Activated CD8-positive, alpha-beta memory T cell treated with anti-CD3 and anti-CD28 coated beads for 4 hours (primary cell): ENCODE measurements around the gene AURKB.
"Not testable (repeated sequence)": the region's sequence is repeated elsewhere in the genome, so short reads cannot be mapped to it uniquely, and the experiment has no call there.

Experiments
- DNase-seq, 2 donors: peaks; one replicate each; pipeline ENCODE4 v3.0.0-alpha.2; 2020; ENCODE audit warnings: low read depth in 2 of 2

AURKB gene

DNA sequence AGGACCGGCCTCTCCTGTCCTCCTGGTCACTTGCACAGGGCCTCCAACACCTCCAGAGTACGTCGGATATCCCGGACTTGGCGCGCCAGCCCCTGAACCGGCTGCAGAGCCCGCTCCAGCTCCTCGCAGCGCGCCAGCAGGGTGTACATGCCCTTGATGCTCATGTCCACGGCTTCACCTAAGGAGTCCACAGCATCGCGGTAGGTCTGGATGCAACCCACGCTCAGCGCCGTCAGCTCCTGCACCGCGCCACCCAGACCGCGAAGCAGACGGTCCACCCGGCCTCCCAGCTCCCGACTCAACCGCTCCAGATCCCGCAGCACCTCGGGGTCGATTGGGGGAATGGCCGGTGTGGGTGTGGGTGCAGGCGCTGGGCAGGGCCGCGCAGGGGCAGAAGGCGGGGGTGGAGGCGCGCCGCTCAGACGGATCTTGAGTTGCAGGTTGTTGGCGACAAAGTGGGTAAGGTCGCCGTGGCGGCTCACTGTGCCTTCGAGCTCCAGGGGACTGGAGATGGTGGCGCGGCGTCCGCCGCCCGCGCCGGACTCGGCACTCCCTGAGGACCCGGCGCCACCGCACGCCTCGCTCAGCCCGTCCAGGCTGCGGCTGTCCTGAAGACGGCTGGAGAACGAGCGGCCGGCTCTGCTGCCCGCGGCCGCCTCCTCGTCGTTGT is 21.2 kb downstream of the AURKB start:
- DNase-seq: no peak

DNA sequence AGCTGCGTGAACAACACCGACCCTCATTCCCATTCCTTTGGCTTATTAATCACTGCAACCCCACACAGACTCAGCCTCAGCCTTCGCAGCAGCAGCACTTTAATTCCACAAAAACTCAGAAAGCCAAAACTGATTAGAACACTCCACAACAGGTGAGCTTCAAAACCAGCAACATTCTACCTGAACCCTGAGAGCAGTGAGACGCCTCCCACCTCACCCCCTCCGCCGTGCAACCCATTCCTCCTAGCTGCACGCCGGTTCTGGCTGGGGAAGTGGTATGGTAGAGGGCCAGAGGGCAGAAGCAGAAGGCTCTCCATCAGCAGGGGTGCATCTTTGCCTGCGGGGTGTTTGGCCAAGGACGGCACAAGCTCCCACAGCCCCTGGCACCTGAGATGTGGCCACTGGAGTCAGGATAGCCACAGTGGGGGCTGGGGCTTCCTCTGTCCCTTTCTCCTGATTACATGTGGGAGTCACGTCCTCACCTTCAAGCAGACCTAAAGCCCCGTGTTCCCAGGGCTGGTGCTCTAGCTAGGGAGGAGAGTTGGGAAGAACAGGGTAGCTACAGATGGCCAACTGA is 22.0 kb downstream of the AURKB start:
- DNase-seq: no peak

DNA sequence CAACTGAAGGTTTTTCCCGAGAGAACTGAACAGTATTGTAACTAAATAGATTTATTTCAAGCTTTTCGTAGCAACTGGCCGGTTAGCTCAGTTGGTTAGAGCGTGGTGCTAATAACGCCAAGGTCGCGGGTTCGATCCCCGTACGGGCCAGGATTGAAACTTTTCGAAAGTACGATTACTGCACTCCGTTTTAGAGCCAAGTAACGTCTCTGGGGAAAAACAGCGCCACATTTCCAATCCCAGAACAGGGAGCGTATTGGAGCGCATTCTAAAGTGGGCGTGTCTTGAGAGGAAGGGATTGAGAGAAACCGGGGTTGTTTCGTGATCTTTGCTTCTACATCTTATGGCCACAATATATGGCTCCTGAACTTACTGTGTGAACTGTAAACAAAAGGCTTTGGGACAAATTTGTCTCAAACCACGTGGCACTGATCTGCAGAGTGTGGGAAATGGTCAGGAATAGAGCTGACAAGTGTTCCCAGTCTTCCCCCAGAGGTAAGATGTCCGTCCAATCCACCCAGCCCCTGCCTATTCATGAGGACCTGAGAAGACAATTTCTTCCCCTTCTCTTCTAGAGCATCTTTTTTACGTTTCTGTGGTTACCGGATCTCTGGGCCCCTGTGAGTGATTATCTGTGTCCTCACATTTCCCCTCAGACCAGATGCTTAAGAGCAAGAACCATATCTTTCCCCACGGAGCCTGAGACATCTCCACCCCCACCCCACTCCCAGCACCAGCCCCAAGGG is 22.7 kb downstream of the AURKB start:
- peak; percentile 83 to 87 for DNase-seq

DNA sequence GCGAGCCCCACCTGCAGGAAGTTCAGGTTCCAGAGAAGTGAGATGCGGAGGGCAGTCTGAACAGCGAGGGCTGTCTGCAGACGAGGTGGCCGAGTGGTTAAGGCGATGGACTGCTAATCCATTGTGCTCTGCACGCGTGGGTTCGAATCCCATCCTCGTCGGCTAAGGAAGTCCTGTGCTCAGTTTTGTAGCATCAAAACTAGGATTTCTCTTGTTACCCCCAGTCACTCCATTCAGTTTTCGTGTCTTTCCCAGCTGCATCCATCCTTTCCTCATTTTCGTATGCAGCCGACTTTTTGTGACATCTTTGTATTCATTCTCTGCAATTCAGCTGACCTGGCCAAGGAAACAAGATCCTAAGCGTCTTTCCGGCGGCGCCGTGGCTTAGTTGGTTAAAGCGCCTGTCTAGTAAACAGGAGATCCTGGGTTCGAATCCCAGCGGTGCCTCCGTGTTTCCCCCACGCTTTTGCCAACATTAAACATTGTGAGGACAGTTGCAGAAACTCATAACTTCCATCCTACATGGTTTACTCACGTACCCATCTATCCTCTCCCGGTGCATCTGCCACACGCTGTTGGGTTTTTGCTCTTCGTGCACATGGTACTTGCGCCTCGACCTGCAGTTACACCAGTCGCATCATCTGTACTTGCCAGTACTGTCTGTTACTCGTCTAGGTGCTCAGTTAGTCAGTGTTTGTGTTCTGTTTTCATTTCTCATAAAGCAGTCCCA is 23.4 kb downstream of the AURKB start:
- DNase-seq: peak; percentile 86

DNA sequence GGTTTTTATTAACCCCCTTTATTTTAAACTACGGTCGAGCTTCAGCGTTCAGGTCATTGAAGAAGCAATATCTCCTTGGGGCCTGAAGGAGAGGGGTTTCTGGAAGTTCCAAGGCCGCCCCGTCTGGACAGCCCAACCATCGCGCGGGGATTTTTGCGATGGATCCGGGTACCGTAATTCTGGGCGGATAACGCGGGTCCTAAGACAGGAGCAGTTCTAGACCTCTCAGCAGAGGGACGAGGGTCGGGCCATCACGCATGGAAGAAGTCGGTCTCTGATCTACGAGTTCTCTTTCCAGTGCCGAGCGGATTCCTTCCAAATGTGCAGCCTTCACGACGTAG is 24.0 kb downstream of the AURKB start:
- DNase-seq: no peak

DNA sequence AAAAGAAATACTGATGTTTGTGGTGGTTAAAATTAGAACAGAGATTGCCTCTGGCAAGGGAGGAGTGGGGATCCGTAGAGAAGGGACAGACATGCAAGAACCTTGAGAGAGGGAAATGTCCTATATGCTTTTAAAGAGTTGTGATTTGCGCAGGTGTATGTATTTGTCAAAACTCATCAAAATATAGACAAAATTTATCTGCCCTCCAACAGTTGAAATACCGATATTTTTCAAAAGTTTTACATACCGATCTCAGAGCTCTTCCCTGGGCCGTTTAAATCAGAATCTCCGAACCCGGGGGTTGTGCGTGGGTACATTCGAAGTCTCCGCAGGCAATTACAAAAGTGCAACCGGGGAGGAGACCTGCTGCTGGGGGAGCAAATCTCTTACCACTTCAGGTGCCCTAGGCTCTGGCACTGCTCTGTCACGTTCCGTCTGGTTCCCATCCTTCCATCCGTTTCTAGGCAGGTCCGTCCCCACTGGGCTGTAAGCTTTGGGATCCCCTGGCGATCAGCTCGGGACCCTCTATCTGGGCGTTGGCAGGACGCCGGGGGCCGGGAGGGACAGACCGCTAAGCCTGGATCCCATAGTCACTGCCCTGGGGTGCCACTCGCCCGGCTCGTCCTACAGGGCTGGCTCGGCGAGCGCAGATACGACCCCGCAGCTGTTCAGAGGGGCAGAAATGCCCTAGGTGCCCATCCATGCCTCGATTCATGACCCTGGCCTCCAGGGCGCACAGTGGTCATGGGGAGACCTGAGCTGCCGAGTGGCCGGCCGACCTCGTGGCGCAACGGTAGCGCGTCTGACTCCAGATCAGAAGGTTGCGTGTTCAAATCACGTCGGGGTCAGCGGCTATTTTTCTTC is 24.6 kb downstream of the AURKB start:
- peak; percentile 81 to 90 for DNase-seq

DNA sequence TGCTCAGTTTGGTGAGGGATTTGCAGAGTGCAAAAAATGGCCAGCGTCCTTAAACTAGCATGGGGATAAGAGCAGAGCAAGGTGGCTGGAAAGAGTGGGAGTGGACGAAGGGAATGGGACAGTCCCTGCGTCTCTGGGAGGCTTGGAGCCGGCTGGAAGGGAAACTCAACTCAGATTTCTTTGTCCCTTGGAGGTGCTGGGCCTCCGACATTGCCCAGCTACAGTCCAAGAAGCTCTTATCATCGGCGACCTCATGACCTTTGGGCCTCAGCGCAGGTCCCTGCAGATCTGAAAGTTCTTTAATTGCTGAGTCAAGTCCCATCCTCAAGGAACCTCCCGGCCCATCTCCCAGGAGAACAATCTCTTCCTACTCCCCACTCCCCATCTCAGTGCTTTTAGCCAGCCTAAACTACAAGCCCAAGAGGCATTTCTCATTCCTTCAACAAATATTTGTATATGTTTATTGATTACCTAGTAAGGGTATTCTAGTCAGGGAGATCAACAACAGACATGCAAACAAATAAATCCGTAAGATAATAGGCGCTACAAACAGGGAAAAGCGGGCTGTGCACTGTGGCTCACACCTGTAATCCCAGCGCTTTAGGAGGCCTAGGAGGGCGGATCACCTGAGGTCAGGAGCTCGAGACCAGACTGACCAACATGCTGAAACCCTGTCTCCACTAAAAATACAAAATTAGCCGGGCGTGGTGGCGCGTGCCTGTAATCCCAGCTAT is 33.2 kb downstream of the AURKB start:
- DNase-seq: no peak

DNA sequence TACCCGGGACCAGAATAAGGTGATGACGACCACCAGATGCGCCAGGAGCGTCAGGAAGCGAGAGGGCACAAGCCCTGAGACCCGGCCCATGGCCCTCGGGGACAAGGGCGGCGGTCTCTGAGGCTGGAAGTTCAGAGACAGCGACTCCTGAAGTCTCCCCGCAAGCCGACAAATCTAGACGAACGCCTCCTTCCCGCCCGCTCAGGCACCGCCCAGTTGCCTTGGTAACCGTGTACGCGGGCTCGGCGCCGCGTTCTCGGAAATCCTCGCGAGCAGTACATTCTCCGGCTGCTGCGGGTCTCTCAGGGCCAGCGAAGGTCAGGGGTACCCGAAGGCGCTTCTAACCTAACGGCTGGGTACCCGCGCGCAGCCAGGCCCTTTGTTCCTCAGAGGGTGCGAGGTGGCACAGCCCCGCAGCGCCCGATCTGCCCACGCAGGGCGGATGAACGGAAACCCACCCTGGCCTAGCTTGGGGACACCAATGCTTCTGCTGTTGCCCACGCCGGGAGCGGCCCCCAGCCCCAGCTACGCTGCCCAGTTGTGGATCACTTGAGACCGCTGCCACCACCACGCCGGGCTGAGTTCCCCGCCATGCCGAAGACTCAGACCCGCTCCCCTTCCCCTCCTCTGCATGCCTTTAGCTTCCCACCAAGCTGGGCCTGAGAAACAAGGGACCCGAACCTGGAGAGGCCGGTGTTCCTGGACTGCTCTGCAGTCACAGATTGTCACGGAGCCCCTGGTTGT is 34.0 kb downstream of the AURKB start, which contains the start of gene TMEM107:
TMEM107 (minus strand) TSS at position 184 of the 744 bp plus-strand sequence; CDS start at position 90, 94 bp downstream.
- peak; percentile 58 to 74 for DNase-seq

DNA sequence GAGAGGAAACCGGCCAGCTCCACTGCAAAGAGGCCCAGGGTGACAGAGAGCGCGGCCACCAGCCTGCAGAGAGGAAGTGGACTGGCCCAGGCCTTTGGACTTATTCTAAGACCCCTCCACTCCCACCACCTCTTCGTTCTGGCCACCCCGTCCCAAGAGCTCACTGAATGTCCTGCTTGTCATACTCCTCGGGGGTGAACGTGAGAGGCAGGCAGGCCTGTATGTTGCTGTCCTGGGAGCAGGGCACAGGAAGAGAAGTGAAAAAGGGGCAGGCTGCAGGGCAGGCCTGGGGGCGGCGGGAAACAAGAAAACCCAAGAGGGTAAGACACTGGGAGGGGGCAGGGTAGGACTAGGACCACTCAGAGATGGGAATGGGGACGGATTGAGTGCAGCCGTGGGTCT is 34.6 kb downstream of the AURKB start:
- DNase-seq: no peak

DNA sequence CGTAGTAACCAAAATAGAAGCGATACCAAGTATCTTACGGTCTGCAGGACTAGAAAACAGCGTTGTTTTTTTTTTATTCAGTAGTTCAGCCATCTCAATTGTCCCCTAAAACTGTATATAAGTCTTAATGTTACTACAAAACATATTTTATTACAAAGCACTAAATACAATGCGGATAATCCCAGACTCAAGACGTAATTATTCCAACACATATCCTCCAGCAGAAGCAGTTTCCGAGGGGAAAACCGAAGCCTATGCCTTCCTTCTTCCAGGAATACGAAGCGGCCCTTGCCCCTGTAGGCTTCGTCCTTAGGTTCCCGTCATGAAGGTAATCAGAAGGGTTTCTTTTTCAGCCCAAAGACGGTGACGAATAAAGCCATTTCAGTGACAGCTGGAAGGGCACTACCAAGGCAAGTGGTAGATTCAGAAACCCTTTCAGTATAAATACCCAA is 36.5 kb downstream of the AURKB start:
- no peak for DNase-seq

DNA sequence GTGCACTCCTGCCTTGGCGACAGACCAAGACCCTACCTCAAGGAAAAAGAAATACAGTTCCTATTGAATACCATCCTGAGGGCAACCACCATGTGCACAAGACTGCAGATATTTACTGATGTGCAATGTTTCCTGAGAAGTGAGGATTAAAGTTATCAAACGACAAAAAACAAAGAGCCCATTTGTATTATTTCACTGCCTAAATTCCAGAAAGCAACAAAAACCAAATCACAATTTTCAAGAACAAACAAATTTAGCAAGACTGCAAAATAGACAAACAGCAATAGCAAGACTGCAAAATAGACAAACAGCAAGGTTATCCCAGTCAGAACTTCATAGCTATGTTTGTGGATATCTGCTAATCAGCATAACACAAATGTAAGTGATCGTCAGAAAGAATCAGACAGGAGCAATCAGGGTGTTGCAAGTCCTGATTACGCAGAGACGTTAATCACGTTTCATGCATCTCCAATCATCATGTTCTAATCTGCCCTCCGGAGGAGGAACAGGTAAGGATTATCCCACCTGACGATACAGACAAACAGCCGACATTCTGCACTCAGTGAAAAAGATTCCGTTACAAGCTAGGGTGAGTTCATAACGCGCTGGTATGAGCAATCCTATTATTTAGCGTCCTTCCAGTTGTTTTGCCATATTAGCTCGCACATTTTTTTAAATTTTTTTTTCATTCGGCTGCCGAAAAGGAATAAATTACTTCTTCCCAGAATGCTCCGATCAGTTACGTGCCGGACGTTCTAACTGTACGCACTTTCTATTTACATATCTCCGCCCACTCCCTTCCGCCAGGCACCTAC is 37.1 kb downstream of the AURKB start:
- peak; percentile 66 to 79 for DNase-seq

DNA sequence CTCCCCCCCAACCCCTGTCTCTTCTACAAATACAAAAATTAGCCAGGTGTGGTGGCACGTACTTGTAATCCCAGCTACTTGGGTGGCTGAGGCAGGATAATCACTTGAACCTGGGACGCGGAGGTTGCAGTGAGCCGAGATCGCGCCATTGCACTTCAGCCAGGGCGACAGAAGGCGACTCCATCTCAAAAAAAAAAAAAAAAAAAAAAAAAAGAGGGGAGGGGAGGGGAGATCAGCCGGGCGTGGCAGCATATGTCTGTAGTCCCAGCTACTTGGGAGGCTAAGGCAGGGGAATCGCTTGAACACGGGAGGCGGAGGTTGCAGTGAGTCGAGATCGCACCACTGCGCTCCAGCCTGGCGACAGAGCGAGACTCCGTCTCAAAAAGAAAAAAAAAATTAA is 40.2 kb downstream of the AURKB start:
- DNase-seq: not testable (repeated sequence)

DNA sequence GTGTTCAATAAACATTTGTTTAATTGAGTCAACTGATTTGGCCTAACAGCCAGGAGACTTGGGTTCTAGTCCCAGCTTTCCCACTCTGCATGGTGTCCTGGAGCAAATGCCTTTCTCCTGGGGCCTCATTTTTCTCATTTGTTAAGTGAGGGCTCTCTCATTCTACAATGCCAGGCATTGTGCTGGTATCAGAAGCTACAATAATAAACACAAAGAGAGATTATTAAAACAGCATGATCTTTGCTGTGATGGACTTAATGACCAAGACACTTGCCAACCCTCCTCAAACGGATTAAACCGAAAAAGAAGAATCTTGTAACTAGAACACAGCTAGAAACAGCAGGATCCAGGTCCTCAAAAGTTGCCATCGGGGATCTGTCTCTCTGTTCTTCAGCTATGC is 42.8 kb downstream of the AURKB start:
- no peak for DNase-seq

DNA sequence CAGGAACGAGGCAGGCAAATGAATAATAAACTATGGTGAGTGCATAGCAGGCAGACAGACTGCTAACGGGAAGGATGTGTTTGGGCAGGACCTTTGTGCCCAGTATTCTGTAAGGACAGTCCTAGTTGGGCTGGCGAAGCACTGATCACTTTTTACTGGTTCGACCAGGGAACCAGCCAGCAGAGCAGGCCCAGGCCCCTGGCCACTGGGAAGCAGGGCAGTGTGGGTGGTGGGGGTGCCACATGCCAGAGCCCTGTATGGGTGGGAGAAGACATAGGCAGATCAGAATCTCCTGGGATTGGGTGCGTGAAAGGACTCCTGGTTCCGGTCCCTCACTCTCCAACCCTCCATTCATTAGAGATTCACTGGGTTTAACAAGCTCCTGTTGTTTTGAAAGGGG is 43.6 kb downstream of the AURKB start:
- no peak for DNase-seq

DNA sequence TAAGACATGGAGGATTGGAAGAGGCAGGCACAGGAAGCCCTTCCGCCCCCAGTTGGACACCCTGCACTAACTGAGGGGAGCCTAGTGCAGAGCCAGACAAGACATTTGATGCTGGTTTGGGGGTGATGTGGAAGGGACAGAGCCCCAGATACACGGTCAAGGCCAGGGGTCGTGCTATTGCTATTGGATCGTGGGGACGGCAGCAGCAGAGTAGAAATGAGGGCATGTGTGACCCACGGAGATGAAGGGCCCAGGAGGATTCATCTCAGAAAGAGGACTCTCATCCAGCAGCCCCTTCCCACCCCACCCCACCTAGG is 45.6 kb downstream of the AURKB start:
- no peak for DNase-seq

DNA sequence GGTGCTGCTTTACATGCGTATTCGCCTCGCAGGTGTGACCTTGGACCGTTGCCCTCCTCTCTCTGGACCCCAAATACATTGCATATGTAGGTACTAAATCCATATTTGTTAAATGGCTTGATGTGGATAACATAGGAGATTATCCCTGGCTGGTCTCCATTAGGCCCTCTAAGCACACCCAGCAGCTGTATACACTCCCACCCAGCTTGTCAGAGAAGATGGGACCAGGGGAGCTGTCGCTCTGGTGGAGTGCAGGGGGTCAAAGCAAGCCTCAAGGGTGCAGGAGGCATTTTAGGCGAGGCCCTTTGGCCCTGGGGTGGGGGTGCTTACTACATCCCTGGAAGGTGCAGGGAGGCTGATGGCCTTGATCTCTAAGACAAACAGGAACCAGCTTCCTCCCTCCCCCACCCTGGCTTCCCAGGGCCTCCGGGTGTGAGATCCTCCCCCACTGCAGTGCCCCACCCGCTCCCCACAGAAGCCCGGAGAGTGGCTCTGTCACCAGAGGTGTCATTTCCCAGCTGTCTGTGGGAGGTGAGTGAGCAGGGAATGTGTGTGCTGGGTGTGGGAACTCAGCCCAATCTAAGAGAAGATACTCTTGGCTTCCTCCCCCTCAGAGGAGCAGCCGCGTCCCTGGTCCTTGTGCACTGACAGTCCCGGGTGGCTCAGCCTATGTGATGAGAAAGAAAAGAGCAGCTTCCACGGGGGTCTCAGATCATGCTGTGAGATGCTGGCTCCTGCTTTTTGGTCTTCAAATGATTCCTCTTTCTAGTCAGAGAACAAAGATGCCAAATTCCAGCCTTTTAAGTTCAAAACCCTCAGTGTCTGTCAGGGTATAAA is 46.2 kb downstream of the AURKB start:
- peak in 1 of 2 donors; percentile 42 for DNase-seq

DNA sequence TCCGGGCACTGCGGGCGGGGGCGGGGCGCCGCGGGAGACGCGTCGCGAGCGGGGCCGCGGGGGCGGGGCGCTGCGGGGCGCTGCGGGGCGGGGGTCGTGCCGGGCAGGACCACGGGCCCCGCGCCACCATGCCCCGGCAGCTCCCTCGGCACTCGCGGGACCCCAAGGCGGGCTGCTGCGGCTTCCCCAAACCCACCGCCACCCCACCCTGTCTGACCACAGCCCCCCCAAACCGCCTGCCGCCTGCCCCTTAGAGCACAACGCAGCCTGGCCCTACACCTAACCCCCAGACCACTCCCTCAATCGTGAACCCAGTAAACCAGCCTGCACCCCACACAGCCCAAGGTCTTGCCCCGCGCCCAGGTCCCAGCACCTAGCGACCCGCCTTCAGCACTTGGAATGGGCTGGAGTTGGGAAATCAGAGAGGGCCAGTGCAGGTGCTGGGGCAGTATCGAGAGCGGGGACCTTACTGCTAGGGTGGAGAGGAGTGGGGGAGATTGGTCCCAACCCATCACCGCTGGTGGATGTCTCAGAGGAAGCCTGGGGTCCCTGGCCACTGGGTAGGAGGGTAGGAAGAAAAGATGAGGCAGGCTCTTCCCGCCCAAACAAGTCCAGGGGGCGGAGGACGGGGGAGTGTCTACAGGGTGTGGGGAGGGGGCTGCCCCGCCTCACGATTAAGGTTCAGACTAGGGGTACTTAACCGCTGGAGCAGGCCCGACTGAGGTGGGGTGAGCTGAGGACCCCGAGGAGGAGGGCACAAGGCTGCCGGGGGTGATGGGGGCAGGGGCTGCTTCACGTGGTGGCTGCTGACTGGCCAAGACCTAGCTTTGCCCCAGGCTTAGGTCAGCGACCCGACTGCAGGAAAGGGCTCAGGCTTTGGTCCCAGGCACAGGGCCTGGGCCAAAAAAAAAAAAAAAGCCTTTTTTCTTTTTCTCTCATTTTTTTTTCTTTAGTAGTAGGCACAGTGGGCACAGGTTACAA is 47.1 kb downstream of the AURKB start:
- peak in 1 of 2 donors; percentile 63 for DNase-seq
